Common myeloid progenitor, CD34-positive (primary cell): ENCODE results near the gene COQ6.
"Not testable (repeated sequence)": the region's sequence is repeated elsewhere in the genome, so short reads cannot be mapped to it uniquely, and the experiment has no call there.

ENCODE experiments used
- CTCF ChIA-PET: fragments of 350-600 bp; sonication (Branson Sonifier 250); formaldehyde crosslinking; loops from one replicate; lab custom pipeline; 2021; ENCODE audit warnings: antibody characterized with exemption; lab: Charles Lee
- POLR2A ChIA-PET: fragments of 350-600 bp; sonication (Branson Sonifier 250); formaldehyde crosslinking; loops from one replicate; lab custom pipeline; 2021; ENCODE audit warnings: antibody characterized with exemption; lab: Charles Lee
- DNase-seq, 3 donors: peaks; one replicate each; pipeline versions ENCODE4 v3.0.0 to v3.0.0-alpha.2; 2013
- H3K27ac ChIP-seq, 2 experiments: 1 replicate in 1 of 2; 2 replicates in 1 of 2; pipeline ENCODE4 v1.7.0; 2013; ENCODE audit warnings: inconsistent platforms in 2 of 2, low read length in 2 of 2, mild to moderate bottlenecking in 2 of 2, low read depth in 1 of 2, moderate library complexity in 1 of 2; ENCODE audit not compliant: severe bottlenecking in 2 of 2, insufficient read depth in 1 of 2, poor library complexity in 1 of 2
- H3K27me3 ChIP-seq, 5 experiments: replicated peaks in 2 of 5; 1 replicate in 3 of 5; 2 replicates in 2 of 5; pipeline versions ENCODE4 v1.6.1 to v1.7.0; 2013; ENCODE audit warnings: low read length in 4 of 5, mild to moderate bottlenecking in 2 of 5, moderate library complexity in 2 of 5, inconsistent platforms in 1 of 5; ENCODE audit not compliant: insufficient read depth in 5 of 5, control insufficient read depth in 4 of 5
- H3K36me3 ChIP-seq, 4 experiments: 1 replicate in 2 of 4; 2 replicates in 2 of 4; pipeline versions ENCODE4 v1.6.1 to v1.7.0; 2013; ENCODE audit warnings: low read length in 3 of 4, control low read depth in 1 of 4, mild to moderate bottlenecking in 1 of 4; ENCODE audit not compliant: control insufficient read depth in 4 of 4, insufficient read depth in 4 of 4
- H3K4me1 ChIP-seq, 4 experiments: 1 replicate in 3 of 4; 2 replicates in 1 of 4; pipeline versions ENCODE4 v1.6.1 to v1.7.1; 2013; ENCODE audit warnings: low read length in 3 of 4, mild to moderate bottlenecking in 3 of 4, control low read depth in 1 of 4, inconsistent platforms in 1 of 4, moderate library complexity in 1 of 4; ENCODE audit not compliant: control insufficient read depth in 4 of 4, insufficient read depth in 4 of 4; ENCODE audit errors: control extremely low read depth in 1 of 4
- H3K4me3 ChIP-seq, 7 experiments: 1 replicate in 4 of 7; 2 replicates in 3 of 7; pipeline versions ENCODE4 v1.5.1 to v1.7.0; 2013; ENCODE audit warnings: mild to moderate bottlenecking in 7 of 7, low read length in 6 of 7, moderate library complexity in 6 of 7, inconsistent platforms in 2 of 7, low read depth in 2 of 7, control low read depth in 1 of 7; ENCODE audit not compliant: insufficient read depth in 4 of 7, control insufficient read depth in 1 of 7; ENCODE audit errors: extremely low read depth in 1 of 7
- H3K9me3 ChIP-seq, 5 experiments: 1 replicate in 4 of 5; 2 replicates in 1 of 5; pipeline versions ENCODE4 v1.6.1 to v1.7.1; 2013; ENCODE audit warnings: low read length in 4 of 5, mild to moderate bottlenecking in 2 of 5, inconsistent platforms in 1 of 5, low read depth in 1 of 5, moderate library complexity in 1 of 5; ENCODE audit not compliant: control insufficient read depth in 4 of 5, insufficient read depth in 2 of 5; ENCODE audit errors: control extremely low read depth in 1 of 5
- WGBS: methylation state at CpG from one replicate; pipeline ENCODE4 v1.1.5; 2013; ENCODE audit not compliant: insufficient coverage; 5-methylcytosine and 5-hydroxymethylcytosine counted together

COQ6 gene

GRCh38 chr14:73995977-73996378 is 45.9 kb downstream of the COQ6 start:
- no peak overlapping the region for H3K27ac ChIP-seq
- 94% methylated on average over 8 of the region's 8 CpGs for WGBS
- H3K27me3 ChIP-seq, result no peaks in the 10 kb centered on the region
- peaks cover 0 to 6% (median 1%) of the 10 kb centered on the region in 4 experiments for H3K36me3 ChIP-seq
- H3K4me1 ChIP-seq, result no peaks in the 10 kb centered on the region
- H3K4me3 ChIP-seq, result no peak overlapping the region
- no peak for DNase-seq
- CTCF ChIA-PET, result interaction anchor here (1.5 kb wide), 1 partner anchor 9 kb away, joined by 4 read pairs; no protein-coding TSS in a partner anchor
- POLR2A ChIA-PET, result interaction anchor here (0.7 kb wide), 1 partner anchor 65 kb away, joined by 5 read pairs; no protein-coding TSS in a partner anchor
- no peaks in the 10 kb centered on the region for H3K9me3 ChIP-seq

DNA sequence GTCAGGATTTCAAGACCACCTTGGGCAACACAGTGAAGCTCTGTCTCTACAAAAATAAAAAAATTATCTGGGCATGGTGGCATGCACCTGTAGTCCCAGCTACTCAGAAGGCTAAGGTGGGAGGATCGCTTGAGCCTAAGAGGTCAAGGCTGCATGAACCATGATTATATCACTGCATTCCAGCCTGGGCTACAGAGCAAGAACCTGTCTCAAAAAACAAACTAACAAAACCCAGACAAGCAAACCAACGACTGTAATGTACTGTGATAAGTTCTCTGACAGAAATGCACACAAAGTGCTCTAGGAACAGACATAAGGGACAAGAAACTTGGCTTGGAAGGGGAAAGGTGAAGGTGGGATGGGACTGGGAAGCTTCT is 46.6 kb downstream of the COQ6 start:
- no peak overlapping the region for H3K4me3 ChIP-seq
- H3K36me3 ChIP-seq, result peaks cover 0 to 6% (median 1%) of the 10 kb centered on the region in 4 experiments
- H3K27ac ChIP-seq, result no peak overlapping the region
- WGBS, result 40% methylated on average over 1 of the region's 2 CpGs
- no peaks in the 10 kb centered on the region for H3K4me1 ChIP-seq
- POLR2A ChIA-PET, result no interaction called here
- CTCF ChIA-PET, result interaction anchor here (1.5 kb wide), 1 partner anchor 9 kb away, joined by 4 read pairs; no protein-coding TSS in a partner anchor
- DNase-seq, result no peak
- H3K27me3 ChIP-seq, result no peaks in the 10 kb centered on the region
- H3K9me3 ChIP-seq, result no peaks in the 10 kb centered on the region

GRCh38 chr14:73997108-73997943 is 47.2 kb downstream of the COQ6 start:
- no peak for DNase-seq
- POLR2A ChIA-PET, result no interaction called here

GRCh38 chr14:73997944-73998447 is 47.9 kb downstream of the COQ6 start:
- WGBS, result 97% methylated on average over 6 of the region's 7 CpGs
- Histone ChIP-seq H3K27me3 (no peaks in the 10 kb centered on the region), H3K27ac (no peak overlapping the region), H3K4me1 (no peaks in the 10 kb centered on the region), H3K36me3 (peaks cover 0 to 6% (median 1%) of the 10 kb centered on the region in 4 experiments), H3K9me3 (no peaks in the 10 kb centered on the region), H3K4me3 (no peak overlapping the region)
- ChIA-PET POLR2A (no interaction called here), CTCF (no interaction called here)
- no peak for DNase-seq

More at GRCh38 chr14:73997108-73997943, 47.2 kb downstream of the COQ6 start:
- Histone ChIP-seq H3K27me3 (no peaks in the 10 kb centered on the region), H3K27ac (no peak overlapping the region), H3K36me3 (peaks cover 0 to 6% (median 1%) of the 10 kb centered on the region in 4 experiments), H3K4me3 (no peak overlapping the region), H3K9me3 (no peaks in the 10 kb centered on the region), H3K4me1 (no peaks in the 10 kb centered on the region)
- CTCF ChIA-PET, result no interaction called here
- 100% methylated on average over 1 of the region's 1 CpG for WGBS

DNA sequence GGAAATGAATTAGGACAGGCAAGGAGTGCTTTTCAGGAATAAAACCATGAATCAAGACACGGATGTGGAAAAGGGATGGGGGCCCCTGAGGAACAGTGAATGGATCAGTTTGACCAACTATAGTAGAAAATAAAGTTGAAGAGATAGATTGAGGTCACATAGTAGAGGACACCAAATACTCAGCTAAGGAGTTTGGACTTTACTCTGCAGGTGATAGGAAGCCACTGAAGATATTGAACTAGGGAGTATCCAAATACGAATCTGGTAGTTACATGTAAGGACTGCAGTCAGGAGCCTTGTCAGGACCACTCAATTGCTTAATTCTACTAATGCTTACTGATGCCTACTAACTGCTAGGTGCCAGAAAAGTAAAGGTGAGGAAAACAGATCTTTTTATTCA is 48.6 kb downstream of the COQ6 start:
- Histone ChIP-seq H3K9me3 (no peaks in the 10 kb centered on the region), H3K27ac (no peak overlapping the region), H3K36me3 (peaks cover 0 to 6% (median 1%) of the 10 kb centered on the region in 4 experiments), H3K27me3 (no peaks in the 10 kb centered on the region), H3K4me3 (no peak overlapping the region), H3K4me1 (no peaks in the 10 kb centered on the region)
- DNase-seq, result no peak
- ChIA-PET CTCF (no interaction called here), POLR2A (no interaction called here)
- WGBS, result 94% methylated on average over 2 of the region's 2 CpGs

GRCh38 chr14:74005664-74006063 is 55.6 kb downstream of the COQ6 start:
- DNase-seq, H3K4me3 ChIP-seq, H3K4me1 ChIP-seq, H3K9me3 ChIP-seq, POLR2A ChIA-PET, H3K27me3 ChIP-seq, H3K27ac ChIP-seq: not testable (repeated sequence)
- H3K36me3 ChIP-seq, result peaks cover 3 to 20% (median 9%) of the 10 kb centered on the region in 4 experiments
- WGBS, result 100% methylated on average over 3 of the region's 3 CpGs
- CTCF ChIA-PET, result interaction anchor here (1.3 kb wide), 1 partner anchor 10 kb away, joined by 4 read pairs; no protein-coding TSS in a partner anchor
